ENCODE results near the gene AKR1C1. TPM values are rescaled to one million over a fixed set of nuclear protein-coding genes. Genes with fewer than 3 reads are reported as not detected.
"Not testable (repeated sequence)": the region's sequence is repeated elsewhere in the genome, so short reads cannot be mapped to it uniquely, and the experiment has no call there.

AKR1C1 gene
- total and polyA plus RNA-seq, 9 of the 15 experiments (the other 6 are each of a cell fraction or from before 2014, with no cell fraction given): 43.5 to 180 (median 82.4) TPM

DNA sequence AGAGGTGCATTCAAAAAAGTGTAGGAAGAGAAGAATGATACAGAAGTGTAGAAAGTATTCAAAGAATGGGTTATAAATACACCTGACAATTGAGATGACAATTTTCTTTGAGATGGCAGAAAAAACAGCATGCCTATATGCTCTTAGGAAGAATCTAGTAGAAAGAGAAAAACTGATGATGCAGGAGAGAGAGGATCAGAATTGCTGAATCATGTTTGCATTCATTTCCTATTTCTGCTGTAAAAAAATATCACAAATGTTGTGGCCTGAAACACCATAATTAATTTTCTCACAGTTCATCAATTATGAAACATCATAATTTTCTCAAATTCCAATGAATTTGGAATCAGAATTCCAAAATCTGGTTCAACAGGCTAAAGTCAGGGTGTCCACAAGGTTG is 9.8 kb upstream of the AKR1C1 start (continued):
- TF ChIP-seq MAFF (IDR thresholded peaks at IDR 0.05; ENCODE audit: low read length): peak; percentile 85
- TF ChIP-seq EP400 (IDR thresholded peaks at IDR 0.05): peak; percentile 31; the same call in 1 of the 2 replicates
- peak; percentile 95 for TF ChIP-seq MAFG (tag; conservative IDR thresholded peaks at IDR 0.05)
- no peak for TF ChIP-seq FOS (IDR thresholded peaks at IDR 0.05; ENCODE audit: extremely low read depth, insufficient read length)
- TF ChIP-seq C11orf30 (IDR thresholded peaks at IDR 0.05; ENCODE audit: low read depth): peak; percentile 92

DNA sequence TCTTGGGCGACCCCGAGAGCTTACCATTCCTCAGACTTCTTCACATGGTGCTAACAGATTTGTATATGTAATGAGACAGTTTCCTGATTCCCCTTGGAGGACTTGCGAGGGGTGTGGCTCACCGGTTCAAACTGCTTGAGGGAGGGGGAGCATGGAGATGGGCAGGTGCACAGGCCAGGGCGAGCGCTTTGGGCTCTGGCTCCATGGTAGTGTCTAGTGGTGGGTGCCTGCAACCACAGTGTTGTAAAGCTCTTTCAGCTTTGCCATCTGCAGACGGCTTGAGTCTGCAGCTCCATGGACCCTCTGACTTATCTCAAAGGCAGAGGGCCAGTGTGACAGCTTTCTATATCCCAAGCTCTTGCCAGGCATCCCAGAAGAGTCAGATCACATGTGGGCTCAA is 7.1 kb upstream of the AKR1C1 start:
- DNase-seq (ENCODE audit: extremely low read depth in 1 of 4, low spot score in 3 of 4); H3K27me3 ChIP-seq (ENCODE audit: control insufficient read depth in 2 of 2, insufficient read depth in 2 of 2, low read length in 2 of 2); H3K9me1 ChIP-seq (ENCODE audit: control insufficient read depth, insufficient read depth, low read length); FAIRE-seq; H3K4me1 ChIP-seq (replicated peaks in 1 of 2; ENCODE audit: control insufficient read depth in 2 of 2, insufficient read depth in 2 of 2, low read length in 2 of 2); H3K36me3 ChIP-seq (ENCODE audit: control insufficient read depth, insufficient read depth, low read length); BruUV-seq (replicated peaks); H4K20me1 ChIP-seq (replicated peaks; ENCODE audit: control insufficient read depth, insufficient read depth, low read length); H3K9ac ChIP-seq (ENCODE audit: insufficient read depth in 1 of 2, low read depth in 2 of 2, low read length in 2 of 2); H2AFZ ChIP-seq (ENCODE audit: low read depth, low read length); intact Hi-C loops (cut with micrococcal nuclease); H3K9me3 ChIP-seq (replicated peaks; ENCODE audit: control insufficient read depth, insufficient read depth, low read depth, low read length); H3K79me2 ChIP-seq (ENCODE audit: control insufficient read depth, insufficient read depth, low read length); H3K27ac ChIP-seq (ENCODE audit: extremely low read depth, low read depth, low read length); H3K4me2 ChIP-seq (ENCODE audit: insufficient read depth, low read length); H3K4me3 ChIP-seq; CTCF ChIA-PET (ENCODE audit: low intra/inter-chr PET ratio): not testable (repeated sequence)
- POLR2A ChIA-PET: interaction anchor here (1.2 kb wide), 1 partner anchor 9 kb away, joined by 3 read pairs; no protein-coding TSS in a partner anchor
- peak; percentile 52; the same call in 2 of the 3 replicates for ATAC-seq
- in situ Hi-C loops (cut with MboI): loop anchor here (5.0 kb wide), 1 partner anchor 51 kb away; no protein-coding TSS in a partner anchor
- 74% methylated on average over 3 of the region's 7 CpGs for WGBS (ENCODE audit: insufficient coverage, low coverage, missing lambda C conversion rate)
